Astrocyte of the hippocampus (primary cell): ENCODE measurements around the gene UBXN6.

ENCODE experiments used
- DNase-seq: peaks from one replicate; pipeline ENCODE4 v3.0.0; 2011; ENCODE audit warnings: low read depth, low spot score

Gene UBXN6

GRCh38 chr19:4439243-4439642, 18.4 kb downstream of the UBXN6 start:
- DNase-seq, result no peak

DNA sequence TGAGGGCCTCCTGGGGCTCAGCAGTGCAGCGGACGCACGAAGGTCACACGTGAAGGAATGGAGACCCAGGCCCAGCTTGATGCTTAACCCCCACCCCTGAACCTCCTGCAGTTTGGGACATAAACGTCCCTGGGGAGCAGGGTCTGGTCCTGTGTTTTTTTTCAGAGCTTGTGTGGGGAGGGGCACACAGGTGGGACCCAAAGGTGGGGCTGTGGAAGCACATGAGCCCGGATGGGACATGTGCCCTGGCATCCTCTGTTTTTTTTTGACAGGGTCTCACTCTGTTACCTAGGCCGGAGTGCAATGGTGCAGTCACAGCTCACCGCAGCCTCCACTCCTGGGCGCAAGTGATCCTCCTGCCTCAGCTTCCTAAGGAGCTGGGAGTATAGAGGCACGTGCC, 20.5 kb downstream of the UBXN6 start:
- DNase-seq, result no peak

DNA sequence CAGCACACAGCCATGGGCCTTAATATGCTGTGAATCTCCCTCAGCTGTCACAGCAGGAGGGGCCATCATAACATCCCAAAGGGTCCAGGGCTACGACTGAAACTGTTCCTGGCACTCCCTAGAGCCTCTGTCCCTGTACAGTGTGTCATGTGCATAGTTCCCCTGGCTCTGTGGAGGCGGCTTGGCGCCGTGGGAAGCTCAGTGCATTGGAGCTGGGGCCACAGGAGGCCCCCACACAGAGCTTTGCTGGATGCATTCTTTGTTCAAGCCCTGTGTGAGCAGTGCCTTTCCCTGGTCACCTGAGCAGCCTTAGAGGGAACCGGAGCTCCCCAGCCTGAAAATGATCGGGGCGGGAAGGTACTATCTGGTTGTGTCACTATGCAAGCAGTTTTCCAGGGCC, 21.4 kb downstream of the UBXN6 start:
- no peak for DNase-seq

- DNase-seq, result no peak
Observed at GRCh38 chr19:4434391-4434790, 23.2 kb downstream of the UBXN6 start.

DNA sequence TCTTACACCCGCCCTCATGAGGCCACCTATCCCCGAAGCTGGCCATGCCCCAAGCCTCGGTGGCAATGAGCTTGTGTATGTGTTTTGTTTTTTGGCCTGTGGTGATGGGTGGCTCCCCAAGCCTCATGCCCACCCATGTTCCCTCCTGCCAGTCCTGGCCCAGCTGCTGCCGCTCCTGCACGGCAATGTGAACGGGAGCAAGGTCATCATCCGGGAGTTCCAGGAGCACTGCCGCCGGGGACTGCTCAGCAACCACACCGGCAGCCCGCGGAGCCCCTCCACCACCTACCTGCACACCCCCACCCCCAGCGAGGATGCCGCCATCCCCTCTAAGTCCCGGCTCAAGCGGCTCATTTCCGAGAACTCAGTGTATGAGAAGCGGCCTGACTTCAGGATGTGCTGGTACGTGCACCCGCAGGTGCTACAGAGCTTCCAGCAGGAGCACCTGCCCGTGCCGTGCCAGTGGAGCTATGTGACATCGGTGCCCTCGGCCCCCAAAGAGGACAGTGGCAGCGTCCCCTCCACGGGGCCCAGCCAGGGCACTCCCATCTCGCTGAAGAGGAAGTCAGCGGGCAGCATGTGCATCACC, 24.6 kb downstream of the UBXN6 start:
- DNase-seq, result no peak

- no peak for DNase-seq
Observed at GRCh38 chr19:4431808-4432674, 25.6 kb downstream of the UBXN6 start.

GRCh38 chr19:4431296-4431695, 26.3 kb downstream of the UBXN6 start:
- DNase-seq, result no peak

GRCh38 chr19:4430760-4431159, 26.8 kb downstream of the UBXN6 start:
- DNase-seq, result no peak

DNA sequence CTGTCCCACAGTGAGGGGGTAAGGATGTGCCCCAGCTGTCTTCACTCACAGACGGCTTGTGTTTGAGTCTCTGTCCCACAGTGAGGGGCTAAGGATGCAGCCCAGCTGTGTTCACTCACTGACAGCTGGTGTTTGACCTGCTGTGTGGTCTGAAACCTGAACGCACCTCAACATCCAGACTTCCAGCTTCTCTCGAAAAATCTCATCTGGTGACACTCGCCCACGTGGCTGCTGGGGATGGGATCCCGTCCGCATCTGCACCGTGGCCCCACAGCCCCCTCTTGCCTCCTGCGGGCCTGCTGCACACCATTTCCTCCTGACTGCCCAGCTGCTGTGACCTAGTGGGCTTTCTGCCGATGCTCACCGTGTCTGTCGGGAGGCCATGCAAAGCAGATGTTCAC, 27.8 kb downstream of the UBXN6 start:
- no peak for DNase-seq

- DNase-seq, result no peak
Observed at GRCh38 chr19:4429256-4429655, 28.3 kb downstream of the UBXN6 start.

- no peak for DNase-seq
Observed at GRCh38 chr19:4428326-4428975, 29.1 kb downstream of the UBXN6 start.

DNA sequence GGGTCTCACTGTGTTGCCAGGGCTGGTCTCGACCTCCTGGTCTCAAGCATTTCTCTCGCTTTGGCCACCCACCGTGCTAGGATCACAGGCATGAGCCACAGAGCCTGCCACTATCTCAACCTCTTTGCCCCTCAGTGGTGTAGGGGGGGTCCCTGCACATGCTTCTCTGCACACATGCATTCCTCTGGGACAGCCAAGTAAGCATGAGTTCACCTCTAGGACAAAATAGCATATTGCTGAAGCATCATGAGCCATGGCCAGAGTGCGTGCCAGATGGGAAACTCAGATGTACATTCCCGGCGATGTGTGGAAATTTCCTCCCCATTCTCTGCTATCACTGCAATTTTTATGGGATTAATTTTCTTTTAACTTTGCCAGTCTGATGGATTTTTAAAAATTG, 32.1 kb downstream of the UBXN6 start:
- DNase-seq, result peak; percentile 57

GRCh38 chr19:4423416-4424126, 34.0 kb downstream of the UBXN6 start:
- no peak for DNase-seq

- DNase-seq, result no peak
Observed at GRCh38 chr19:4416268-4416667, 41.3 kb downstream of the UBXN6 start.

- peak; percentile 69 for DNase-seq
Observed at GRCh38 chr19:4415352-4415751, 42.2 kb downstream of the UBXN6 start.

GRCh38 chr19:4414800-4415321, 42.7 kb downstream of the UBXN6 start:
- DNase-seq, result peak; percentile 39

DNA sequence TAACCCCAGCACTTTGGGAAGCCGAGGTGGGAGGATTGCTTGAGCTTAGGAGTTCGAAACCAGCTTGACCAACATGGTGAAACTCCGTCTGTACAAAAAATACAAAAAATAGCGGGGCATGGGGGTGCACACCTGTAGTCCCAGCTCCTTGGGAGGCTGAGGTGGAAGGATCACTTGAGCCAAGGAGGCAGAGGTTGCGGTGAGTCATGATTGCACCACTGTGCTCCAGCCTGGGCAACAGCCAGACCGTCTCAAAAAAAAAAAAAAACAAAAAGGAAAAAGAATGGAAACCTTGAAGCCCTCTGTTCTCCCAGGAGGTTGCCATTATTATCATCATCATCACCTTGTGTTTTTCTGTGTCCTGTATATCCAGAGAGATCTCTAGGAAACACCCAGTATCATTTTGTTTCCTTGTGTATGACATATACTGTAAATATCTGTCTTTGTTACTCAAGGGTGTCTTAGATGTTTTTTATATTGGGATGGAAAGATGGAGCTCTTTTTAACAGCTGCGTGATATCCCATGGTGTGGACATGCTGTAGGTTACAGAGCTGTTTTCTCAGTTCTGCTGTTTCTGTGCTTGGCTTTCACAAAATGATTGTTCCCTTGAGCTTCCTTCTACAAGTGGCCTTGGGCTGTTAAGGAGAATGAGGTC, 43.3 kb downstream of the UBXN6 start:
- peak; percentile 15 for DNase-seq

DNA sequence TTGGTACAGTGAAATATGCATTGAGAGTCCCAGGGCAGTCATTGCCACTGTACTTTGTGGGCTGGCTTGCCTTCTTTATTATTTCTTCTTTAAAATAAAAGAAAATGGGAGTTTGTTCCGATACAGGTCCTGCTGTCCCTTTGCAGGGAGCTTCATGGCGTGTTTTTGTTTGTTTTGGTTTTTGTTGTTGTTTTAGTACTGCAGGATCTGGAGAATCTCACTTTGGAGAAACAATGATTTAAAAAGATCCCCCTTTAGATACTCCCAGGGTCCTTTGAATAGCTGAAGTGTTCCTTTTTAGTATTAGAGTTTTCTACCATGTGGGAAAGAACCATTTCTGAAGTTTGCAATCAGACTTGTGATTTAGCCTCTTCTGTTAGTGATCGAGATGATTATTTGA, 44.0 kb downstream of the UBXN6 start:
- no peak for DNase-seq

DNA sequence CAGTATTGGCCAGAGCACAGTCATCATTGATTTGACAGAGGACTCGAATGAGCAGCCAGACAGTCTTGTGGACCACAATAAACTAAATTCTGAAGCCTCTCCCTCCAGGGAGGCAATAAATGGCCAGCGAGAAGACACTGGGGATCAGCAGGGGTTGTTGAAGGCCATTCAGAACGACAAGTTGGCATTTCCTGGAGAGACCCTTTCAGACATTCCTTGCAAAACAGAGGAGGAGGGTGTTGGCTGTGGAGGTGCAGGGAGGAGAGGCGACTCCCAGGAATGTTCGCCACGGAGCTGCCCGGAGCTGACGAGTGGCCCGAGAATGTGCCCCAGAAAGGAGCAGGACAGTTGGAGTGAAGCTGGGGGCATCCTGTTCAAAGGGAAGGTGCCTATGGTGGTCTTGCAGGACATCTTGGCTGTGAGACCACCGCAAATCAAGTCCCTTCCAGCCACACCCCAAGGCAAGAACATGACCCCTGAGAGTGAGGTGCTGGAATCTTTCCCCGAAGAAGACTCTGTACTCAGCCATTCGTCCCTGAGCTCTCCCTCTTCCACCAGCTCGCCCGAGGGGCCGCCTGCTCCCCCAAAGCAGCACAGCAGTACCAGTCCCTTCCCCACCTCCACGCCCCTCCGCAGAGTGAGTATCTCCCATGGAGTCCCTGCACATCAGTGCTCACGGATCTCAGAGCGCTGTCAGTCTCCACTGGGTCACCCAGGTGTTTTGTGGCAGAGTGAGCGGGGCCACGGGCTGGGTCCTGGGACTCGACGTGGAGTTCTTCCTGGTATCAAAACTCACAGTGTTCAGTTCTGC, 48.3 kb downstream of the UBXN6 start:
- no peak for DNase-seq

GRCh38 chr19:4406626-4407025, 51.0 kb downstream of the UBXN6 start:
- DNase-seq, result no peak

DNA sequence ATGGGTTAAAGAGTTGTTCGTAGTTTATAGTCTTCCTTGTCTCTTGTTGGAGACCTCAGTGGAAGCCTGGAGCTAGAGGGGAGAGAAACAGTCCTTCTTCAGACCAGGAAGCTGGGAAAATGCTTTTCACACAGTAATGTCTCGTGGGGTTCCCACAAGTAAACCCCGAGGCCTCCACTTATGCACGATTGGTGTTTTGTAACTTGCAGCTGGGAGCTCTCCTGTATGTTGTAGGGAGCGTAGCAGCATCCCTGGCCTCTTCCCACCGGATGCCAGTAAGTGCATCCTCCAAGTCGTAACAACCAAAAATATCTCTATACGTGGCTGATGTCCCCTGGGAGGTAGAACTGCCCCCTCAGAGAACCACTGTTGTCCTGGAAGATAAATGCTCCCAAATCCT, 51.6 kb downstream of the UBXN6 start:
- no peak for DNase-seq
